ENCODE data around the gene FLRT2.

GRCh38 chr14:85618390-85618789 lies 88.4 kb downstream of the FLRT2 start:
- TF ChIP-seq, protein P1, sequence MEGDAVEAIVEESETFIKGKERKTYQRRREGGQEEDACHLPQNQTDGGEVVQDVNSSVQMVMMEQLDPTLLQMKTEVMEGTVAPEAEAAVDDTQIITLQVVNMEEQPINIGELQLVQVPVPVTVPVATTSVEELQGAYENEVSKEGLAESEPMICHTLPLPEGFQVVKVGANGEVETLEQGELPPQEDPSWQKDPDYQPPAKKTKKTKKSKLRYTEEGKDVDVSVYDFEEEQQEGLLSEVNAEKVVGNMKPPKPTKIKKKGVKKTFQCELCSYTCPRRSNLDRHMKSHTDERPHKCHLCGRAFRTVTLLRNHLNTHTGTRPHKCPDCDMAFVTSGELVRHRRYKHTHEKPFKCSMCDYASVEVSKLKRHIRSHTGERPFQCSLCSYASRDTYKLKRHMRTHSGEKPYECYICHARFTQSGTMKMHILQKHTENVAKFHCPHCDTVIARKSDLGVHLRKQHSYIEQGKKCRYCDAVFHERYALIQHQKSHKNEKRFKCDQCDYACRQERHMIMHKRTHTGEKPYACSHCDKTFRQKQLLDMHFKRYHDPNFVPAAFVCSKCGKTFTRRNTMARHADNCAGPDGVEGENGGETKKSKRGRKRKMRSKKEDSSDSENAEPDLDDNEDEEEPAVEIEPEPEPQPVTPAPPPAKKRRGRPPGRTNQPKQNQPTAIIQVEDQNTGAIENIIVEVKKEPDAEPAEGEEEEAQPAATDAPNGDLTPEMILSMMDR (IDR thresholded peaks at IDR 0.05 in 2 of 3, conservative IDR thresholded peaks at IDR 0.05 in 1 of 3; ENCODE audit: insufficient read depth in 2 of 3, low read depth in 1 of 3, low read length in 3 of 3): no peak
- TF ChIP-seq, protein P2, sequence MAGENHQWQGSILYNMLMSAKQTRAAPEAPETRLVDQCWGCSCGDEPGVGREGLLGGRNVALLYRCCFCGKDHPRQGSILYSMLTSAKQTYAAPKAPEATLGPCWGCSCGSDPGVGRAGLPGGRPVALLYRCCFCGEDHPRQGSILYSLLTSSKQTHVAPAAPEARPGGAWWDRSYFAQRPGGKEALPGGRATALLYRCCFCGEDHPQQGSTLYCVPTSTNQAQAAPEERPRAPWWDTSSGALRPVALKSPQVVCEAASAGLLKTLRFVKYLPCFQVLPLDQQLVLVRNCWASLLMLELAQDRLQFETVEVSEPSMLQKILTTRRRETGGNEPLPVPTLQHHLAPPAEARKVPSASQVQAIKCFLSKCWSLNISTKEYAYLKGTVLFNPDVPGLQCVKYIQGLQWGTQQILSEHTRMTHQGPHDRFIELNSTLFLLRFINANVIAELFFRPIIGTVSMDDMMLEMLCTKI (IDR thresholded peaks at IDR 0.05; ENCODE audit: partially characterized antibody): no peak
- TF ChIP-seq ZNF445 (CRISPR knock-in tag; IDR thresholded peaks at IDR 0.05; ENCODE audit: low read depth) (no peak), CBX5 (IDR thresholded peaks at IDR 0.05; ENCODE audit: borderline replicate concordance, low read depth) (no peak), HOMEZ (CRISPR knock-in tag; IDR thresholded peaks at IDR 0.05) (no peak), USF2 (CRISPR knock-in tag; IDR thresholded peaks at IDR 0.05) (no peak), E2F4 (CRISPR knock-in tag; IDR thresholded peaks at IDR 0.05; ENCODE audit: low read depth) (no peak), POLR2A (conservative IDR thresholded peaks at IDR 0.05) (no peak), MYC (IDR thresholded peaks at IDR 0.05; ENCODE audit: low read depth, low read length) (no peak), MYC (CRISPR knock-in tag; IDR thresholded peaks at IDR 0.05; ENCODE audit: borderline replicate concordance, low read depth) (no peak), USF1 (CRISPR knock-in tag; IDR thresholded peaks at IDR 0.05) (no peak), RAD21 (CRISPR knock-in tag; conservative IDR thresholded peaks at IDR 0.05 in 1 of 2, IDR thresholded peaks at IDR 0.05 in 1 of 2) (no peak), TAF1 (IDR thresholded peaks at IDR 0.05; ENCODE audit: control insufficient read depth, extremely low read depth, insufficient read depth, low read length, severe bottlenecking) (no peak)
- TF ChIP-seq, protein P3, sequence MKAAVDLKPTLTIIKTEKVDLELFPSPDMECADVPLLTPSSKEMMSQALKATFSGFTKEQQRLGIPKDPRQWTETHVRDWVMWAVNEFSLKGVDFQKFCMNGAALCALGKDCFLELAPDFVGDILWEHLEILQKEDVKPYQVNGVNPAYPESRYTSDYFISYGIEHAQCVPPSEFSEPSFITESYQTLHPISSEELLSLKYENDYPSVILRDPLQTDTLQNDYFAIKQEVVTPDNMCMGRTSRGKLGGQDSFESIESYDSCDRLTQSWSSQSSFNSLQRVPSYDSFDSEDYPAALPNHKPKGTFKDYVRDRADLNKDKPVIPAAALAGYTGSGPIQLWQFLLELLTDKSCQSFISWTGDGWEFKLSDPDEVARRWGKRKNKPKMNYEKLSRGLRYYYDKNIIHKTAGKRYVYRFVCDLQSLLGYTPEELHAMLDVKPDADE (conservative IDR thresholded peaks at IDR 0.05; ENCODE audit: control insufficient read depth, low read depth, low read length): no peak
- TF ChIP-seq, protein P4, sequence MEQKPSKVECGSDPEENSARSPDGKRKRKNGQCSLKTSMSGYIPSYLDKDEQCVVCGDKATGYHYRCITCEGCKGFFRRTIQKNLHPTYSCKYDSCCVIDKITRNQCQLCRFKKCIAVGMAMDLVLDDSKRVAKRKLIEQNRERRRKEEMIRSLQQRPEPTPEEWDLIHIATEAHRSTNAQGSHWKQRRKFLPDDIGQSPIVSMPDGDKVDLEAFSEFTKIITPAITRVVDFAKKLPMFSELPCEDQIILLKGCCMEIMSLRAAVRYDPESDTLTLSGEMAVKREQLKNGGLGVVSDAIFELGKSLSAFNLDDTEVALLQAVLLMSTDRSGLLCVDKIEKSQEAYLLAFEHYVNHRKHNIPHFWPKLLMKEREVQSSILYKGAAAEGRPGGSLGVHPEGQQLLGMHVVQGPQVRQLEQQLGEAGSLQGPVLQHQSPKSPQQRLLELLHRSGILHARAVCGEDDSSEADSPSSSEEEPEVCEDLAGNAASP (IDR thresholded peaks at IDR 0.05): no peak

Measured in K562 (cell line).